Activated CD4-positive, alpha-beta T cell treated with anti-CD3 and anti-CD28 coated beads for 1 hour (primary cell): Measurements from ENCODE around the gene CLEC6A.
"Not testable (repeated sequence)": the region's sequence is repeated elsewhere in the genome, so short reads cannot be mapped to it uniquely, and the experiment has no call there.

Experiments
- DNase-seq: peaks from one replicate; pipeline ENCODE4 v3.0.0-alpha.2; 2020

CLEC6A gene

DNA sequence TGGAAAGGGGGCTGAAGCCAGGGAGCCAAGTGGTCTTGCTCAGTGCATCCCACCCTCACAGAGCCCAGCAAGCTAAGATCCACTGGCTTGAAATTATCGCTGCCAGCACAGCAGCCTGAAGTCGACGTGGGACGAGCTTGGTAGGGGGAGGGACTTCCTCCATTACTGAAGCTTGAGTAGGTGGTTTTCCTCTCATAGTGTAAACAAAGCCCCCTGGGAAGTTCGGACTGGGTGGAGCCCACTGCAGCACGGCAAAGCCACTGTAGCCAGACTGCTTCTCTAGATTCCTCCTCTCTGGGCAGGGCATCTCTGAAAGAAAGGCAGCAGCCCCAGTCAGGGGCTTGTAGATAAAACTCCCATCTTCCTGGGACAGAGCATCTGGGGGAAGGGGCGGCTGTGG, 40.3 kb downstream of the CLEC6A start:
- DNase-seq = not testable (repeated sequence)

DNA sequence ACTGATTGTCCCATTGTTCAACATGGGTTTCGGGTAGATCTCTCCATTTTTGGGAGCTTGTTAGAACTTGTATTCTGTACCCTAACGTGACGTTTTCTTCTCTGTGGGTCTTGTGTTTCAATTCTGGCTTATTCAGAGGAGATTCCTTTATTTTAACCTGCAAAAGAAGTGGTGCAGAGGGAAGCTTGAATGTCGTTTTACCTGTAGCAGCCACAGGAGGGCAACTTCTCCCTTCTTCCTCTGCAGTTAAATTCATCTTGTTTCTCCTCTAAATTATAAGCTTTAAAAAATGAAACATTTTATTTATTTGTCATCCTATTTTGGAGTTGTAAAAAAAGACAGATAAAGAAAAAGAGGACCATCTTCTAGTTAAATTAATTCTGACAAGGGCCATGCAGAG, 43.9 kb downstream of the CLEC6A start:
- no peak for DNase-seq

DNA sequence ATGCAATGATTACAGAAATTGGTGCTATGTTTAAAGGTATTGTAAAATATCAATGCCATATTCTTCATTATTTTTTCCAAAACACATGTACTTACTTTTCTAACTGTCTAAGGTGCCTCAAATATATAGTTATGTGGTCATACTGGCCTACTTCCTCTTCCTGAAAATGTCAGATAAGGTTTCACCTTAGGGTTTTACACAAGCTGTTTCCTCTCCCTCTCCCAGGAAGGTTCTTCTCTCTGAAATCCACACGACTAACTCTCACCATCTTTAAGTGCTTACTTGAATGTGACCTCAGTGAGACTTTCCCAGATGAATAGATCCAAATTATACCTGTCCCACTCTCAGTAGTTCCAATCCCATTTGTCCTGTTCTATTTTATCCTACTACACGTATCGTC, 46.0 kb downstream of the CLEC6A start:
- DNase-seq = no peak

DNA sequence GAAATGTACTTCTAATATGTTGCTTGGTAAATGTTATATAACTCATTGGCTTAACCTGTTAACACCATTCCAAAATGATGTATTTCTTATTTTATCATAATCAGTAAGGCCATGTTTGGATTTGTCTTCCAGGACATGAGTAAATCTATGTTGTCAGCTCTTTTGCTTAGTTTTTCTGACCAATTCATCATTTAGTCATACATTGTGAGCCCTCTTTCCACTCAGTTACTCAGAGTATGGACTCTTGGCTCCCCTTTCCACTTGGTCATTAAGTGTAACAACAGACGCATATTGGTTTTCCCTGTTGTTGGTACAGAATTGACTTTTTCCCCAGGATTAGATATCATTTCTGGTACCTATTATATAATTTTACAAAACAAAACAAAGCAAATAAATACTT, 48.6 kb downstream of the CLEC6A start:
- no peak for DNase-seq

DNA sequence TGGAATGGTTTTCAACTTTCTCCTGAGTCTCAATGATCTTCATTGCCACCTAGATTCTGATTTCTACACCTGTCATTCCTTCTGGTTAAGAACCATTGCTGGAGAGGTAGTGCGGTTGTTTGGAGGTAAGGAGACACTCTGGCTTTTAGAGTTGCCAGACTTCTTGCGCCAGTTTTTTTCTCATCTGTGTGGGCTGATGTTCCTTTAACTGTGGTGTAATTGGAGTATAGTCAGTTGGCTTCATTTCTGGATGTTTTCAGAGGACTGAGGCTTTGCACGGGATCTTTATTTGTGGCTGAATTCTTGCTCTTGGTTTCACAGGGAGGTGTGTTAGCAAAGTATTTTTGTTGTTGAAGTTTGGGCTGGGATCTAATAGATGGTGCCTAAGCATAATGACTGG, 51.8 kb downstream of the CLEC6A start:
- no peak for DNase-seq

DNA sequence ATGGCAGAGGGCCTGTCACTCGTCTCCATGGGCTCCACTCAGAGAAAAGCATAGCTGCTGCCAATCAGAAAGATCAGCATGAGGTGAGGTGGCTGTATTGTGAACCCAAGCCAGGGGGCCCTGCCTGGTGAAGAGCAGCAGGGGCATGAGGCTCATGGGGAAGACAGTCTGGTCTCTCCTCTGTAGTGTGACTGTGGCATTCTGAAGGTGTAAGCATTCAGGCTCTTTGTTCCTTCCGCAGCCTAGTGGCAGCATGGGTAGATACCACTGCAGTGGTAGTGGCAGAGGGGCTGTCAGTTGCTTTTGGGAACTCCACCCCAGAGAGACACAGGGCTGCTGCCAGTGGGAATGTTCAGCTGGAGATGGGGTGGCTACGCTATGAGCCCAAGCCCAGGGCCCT, 52.5 kb downstream of the CLEC6A start:
- no peak for DNase-seq

DNA sequence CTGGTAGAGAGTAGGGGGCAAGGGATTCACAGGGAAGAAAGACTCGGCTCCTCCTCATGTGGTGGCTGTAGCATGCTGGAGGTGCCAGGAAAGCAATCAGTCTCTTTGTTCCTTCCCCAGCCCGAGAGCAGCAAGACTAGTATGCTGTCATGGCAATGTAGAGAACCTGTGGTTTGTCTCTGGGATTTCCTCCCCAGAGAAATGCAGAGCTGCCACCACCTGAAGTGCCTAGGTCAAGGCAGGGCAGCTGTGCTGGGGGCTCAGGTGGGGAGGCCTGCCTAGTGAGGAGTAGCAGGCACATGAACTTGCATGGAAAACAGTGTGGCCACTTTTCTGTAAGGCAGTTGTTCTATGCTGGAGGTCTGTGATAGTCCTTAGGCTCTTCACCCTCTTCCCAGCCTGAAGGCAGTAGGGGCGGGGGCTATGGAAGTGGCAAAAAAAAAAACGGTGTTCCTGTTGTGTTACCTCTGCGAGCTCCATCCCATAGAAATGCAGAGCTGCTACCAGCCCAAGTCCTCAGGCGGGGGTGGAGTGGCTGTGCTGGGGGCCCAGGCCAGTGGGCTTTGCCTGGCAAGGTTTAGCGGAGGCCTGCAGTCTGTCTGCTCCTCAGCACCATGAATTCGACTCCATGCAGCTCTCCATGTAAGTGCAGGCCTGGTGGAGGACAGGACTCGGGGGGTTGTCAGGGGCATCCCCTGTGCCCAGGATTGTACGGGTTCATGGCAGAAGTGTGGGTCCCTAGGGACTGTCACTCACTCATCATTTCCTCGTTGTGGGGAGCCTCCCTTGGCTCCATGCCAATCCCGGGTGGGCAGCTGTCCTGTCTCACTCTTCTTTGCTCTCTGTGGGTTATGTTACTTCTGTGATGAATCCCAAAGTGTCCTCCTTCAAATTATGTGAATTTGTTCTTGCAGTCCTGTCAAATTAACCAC, 53.4 kb downstream of the CLEC6A start:
- DNase-seq = no peak

DNA sequence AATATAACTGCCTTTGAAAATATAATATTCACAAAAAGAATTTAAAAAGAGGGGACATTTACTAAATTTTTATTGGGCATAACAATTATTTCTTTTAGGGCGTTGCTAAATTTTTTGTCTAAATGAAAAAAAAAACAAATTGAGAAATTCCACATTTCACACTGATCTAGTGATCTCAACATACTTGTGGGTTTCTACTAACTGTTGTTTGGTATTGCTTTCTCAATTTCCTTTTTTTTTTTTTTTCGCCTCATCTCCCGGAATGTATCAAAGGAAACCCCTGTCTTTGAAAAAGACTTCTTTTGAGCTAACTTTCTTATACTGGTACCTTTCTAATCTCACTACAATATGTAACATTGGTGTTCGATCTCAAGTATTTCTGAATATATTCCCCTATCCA, 57.5 kb downstream of the CLEC6A start, which contains the start of gene CLEC4D:
TSS of gene CLEC4D (plus strand) at position 248 of the 400 bp plus-strand sequence. CDS start 230 bp downstream, outside the sequence.
- DNase-seq = no peak

DNA sequence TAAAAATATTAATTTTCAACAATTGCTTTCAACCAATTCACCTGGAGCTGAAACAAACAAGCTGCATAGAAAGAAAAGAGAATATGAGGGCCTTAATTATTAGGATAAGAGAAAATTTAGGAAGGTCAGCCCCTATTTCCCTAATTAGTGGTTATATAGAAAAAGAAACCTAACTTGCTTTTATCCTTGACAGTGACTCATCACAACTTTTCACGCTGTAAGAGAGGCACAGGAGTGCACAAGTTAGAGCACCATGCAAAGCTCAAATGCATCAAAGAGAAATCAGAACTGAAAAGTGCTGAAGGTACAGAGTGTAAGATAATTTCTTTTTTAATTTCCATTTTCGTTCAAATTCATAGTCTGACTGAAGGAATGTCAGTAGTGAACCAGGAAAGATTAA, 62.2 kb downstream of the CLEC6A start:
- DNase-seq = no peak

DNA sequence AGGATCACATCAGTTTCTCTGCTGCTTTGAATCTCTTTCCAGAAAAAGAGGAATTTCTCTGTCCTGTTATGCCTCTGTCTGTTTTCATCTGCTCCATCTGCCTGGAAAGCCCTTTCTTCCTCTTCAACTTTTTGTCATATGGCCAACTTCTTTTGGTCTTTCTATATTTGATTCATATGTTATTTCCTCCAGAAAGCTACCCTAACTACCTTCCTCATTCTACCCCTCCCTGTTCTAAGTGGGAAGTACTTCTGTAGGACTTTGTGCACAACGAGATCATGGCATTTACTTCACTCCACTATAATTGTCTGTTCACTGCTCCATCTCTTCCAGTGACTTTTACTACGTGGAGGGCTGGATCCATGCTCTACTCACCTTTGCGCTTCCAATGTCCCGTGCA, 63.4 kb downstream of the CLEC6A start:
- no peak for DNase-seq

DNA sequence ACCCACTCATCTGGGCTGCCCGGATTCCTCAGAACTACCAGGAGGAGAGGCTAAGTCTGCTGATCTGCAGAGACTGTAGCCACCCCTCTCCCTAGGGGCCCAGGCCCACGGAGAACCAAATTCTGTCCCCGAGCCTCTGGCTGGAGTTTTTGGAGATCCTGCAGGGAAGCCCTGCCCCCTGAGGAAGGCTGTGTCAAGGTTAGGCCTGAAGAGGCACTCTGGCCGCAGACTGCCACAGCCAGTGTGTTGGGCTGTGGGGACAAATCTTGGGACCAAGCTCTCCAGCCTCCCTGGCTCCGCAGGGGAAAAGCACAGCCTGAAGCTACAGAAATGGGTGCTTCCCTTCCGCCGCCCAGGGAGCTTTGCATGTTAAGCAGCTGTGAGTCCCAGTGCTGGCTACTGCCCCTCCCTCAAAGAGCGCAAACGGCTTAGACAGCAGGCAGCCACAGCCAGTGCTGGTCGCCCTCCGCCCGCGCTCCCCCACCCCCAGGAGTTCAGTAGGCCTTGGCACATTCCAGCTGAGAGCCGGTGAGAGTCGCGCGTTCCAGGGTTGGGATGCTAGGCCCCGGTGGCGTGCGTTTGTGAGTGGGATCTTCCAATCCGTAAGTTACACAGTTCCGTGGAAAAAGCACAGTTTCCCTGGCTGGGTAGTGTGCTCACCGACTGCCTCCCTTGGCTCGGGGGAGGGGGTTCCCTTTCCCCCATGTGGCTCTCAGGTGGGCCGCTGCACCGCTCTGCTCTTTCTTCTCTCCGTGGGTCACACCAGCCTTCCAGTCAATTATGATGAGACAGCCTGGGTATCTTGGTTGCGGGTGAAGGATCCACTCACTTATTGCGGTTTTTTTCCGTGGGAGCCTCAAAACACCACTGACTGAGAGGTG, 71.7 kb downstream of the CLEC6A start:
- no peak for DNase-seq
